SK-N-SH (cell line): ENCODE data around the gene RITA1. TPM values are rescaled to one million over a fixed set of nuclear protein-coding genes. Genes with fewer than 3 reads are reported as not detected.

Source experiments
- CTCF ChIA-PET: fragments of 300-600, 350-600 bp; formaldehyde crosslinking; extraction: SDS; loops from one replicate; lab custom pipeline; 2021; lab: Yijun Ruan, JAX
- POLR2A ChIA-PET: fragments of 350-600 bp; sonication (Branson Sonifier 250); formaldehyde crosslinking; extraction: SDS; loops from one replicate; lab custom pipeline; 2020; ENCODE audit warnings: antibody characterized with exemption, inconsistent platforms; lab: Yijun Ruan, JAX
- DNase-seq: peaks from one replicate; pipeline ENCODE4 v3.0.0; 2012
- H2AFZ ChIP-seq: fragments of 200-600 bp; sonication (generic); 2 replicates; pipeline ENCODE4 v1.8.1; 2016; ENCODE audit warnings: antibody characterized with exemption, mild to moderate bottlenecking, low read depth
- H3F3A ChIP-seq: fragments of 200-600 bp; sonication (generic); replicated peaks from 2 replicates; pipeline ENCODE3; 2016; ENCODE audit warnings: antibody characterized with exemption, mild to moderate bottlenecking; ENCODE audit not compliant: insufficient read depth
- H3K27ac ChIP-seq, 2 experiments: fragments of 200-500 bp in 1 of 2; fragments of 200-600 bp in 1 of 2; sonication (Bioruptor generic) in 1 of 2; sonication (generic), shearing (Covaris generic) in 1 of 2; 2 replicates each; pipeline versions ENCODE4 v1.5.1 to v1.6.1; 2014 to 2016; ENCODE audit warnings: low read depth in 2 of 2, inconsistent platforms in 1 of 2, low read length in 1 of 2, mild to moderate bottlenecking in 1 of 2, mixed read lengths in 1 of 2
- H3K27me3 ChIP-seq: fragments of 200-600 bp; sonication (generic), shearing (Covaris generic); 2 replicates; pipeline ENCODE4 v1.6.1; 2016; ENCODE audit warnings: mixed run types; ENCODE audit not compliant: insufficient read depth
- H3K36me3 ChIP-seq, 2 experiments: fragments of 200-500 bp in 1 of 2; fragments of 200-600 bp in 1 of 2; sonication (Bioruptor generic) in 1 of 2; sonication (generic) in 1 of 2; replicated peaks in 1 of 2; 2 replicates each; pipeline versions ENCODE3 to v1.5.1; 2014 to 2016; ENCODE audit warnings: low read length in 1 of 2, mild to moderate bottlenecking in 1 of 2; ENCODE audit not compliant: insufficient read depth in 2 of 2, control insufficient read depth in 1 of 2
- H3K4me1 ChIP-seq, 2 experiments: fragments of 200-500 bp in 1 of 2; fragments of 200-600 bp in 1 of 2; sonication (Bioruptor generic) in 1 of 2; sonication (generic), shearing (Covaris generic) in 1 of 2; 2 replicates each; pipeline versions ENCODE4 v1.5.1 to v1.6.1; 2014 to 2016; ENCODE audit warnings: low read depth in 1 of 2, low read length in 1 of 2, mixed run types in 1 of 2; ENCODE audit not compliant: insufficient read depth in 2 of 2, control insufficient read depth in 1 of 2
- H3K4me2 ChIP-seq: fragments of 200-600 bp; sonication (generic), shearing (Covaris generic); 2 replicates; pipeline ENCODE4 v1.6.1; 2017; ENCODE audit warnings: mixed run types
- H3K4me3 ChIP-seq, 2 experiments: fragments of 200-500 bp in 1 of 2; fragments of 200-600 bp in 1 of 2; sonication (Bioruptor generic) in 1 of 2; sonication (generic), shearing (Covaris generic) in 1 of 2; 2 replicates each; pipeline versions ENCODE4 v1.5.1 to v1.8.1; 2014 to 2016; ENCODE audit warnings: low read depth in 2 of 2, inconsistent platforms in 1 of 2, low read length in 1 of 2, mild to moderate bottlenecking in 1 of 2, mixed read lengths in 1 of 2, moderate library complexity in 1 of 2
- H3K79me2 ChIP-seq: fragments of 200-600 bp; sonication (generic); 2 replicates; pipeline ENCODE4 v1.8.1; 2017; ENCODE audit warnings: mild to moderate bottlenecking; ENCODE audit not compliant: insufficient read depth
- H3K9ac ChIP-seq: fragments of 200-600 bp; sonication (generic); 2 replicates; pipeline ENCODE4 v1.6.1; 2017; ENCODE audit warnings: mixed run types
- H3K9me2 ChIP-seq: fragments of 200-600 bp; sonication (generic); 2 replicates; pipeline ENCODE4 v1.6.1; 2017; ENCODE audit warnings: mixed run types
- H3K9me3 ChIP-seq: fragments of 200-600 bp; sonication (generic); 2 replicates; pipeline ENCODE4 v1.6.1; 2017; ENCODE audit warnings: mixed run types, mild to moderate bottlenecking, moderate library complexity
- H4K20me1 ChIP-seq: fragments of 200-600 bp; sonication (generic); 2 replicates; pipeline ENCODE4 v1.6.1; 2017; ENCODE audit warnings: mild to moderate bottlenecking, mixed run types; ENCODE audit not compliant: insufficient read depth
- CHD2 ChIP-seq: fragments of 150-350 bp; IDR thresholded peaks from 2 replicates; pipeline ENCODE4 v1.6.1; 2018; ENCODE audit warnings: low read length; ENCODE audit not compliant: partially characterized antibody
- ELF1 ChIP-seq: IDR thresholded peaks from 2 replicates; pipeline ENCODE4 v1.4.0; 2012
- EZH2phosphoT487 ChIP-seq: fragments of 200-600 bp; sonication (generic); IDR thresholded peaks from 2 replicates; pipeline ENCODE4 v1.6.1; 2017; ENCODE audit warnings: low read depth, mixed run types, mild to moderate bottlenecking, antibody characterized with exemption, moderate library complexity, borderline replicate concordance
- FOXM1 ChIP-seq: IDR thresholded peaks from 2 replicates; pipeline ENCODE4 v1.4.0; 2012; ENCODE audit warnings: low read depth, mild to moderate bottlenecking
- GABPA ChIP-seq: IDR thresholded peaks from 2 replicates; pipeline ENCODE4 v1.4.0; 2012; ENCODE audit warnings: low read depth, mild to moderate bottlenecking
- GATA2 ChIP-seq: sonication (generic); formaldehyde crosslinking; IDR thresholded peaks from 2 replicates; pipeline ENCODE4 v1.5.0; 2020; ENCODE audit warnings: mild to moderate bottlenecking, missing genetic modification reagents
- MAX ChIP-seq: IDR thresholded peaks from 2 replicates; pipeline ENCODE4 v1.4.0; 2012; ENCODE audit warnings: low read depth
- NFIC ChIP-seq: IDR thresholded peaks from 2 replicates; pipeline ENCODE4 v1.4.0; 2012; ENCODE audit warnings: borderline replicate concordance
- PBX3 ChIP-seq: IDR thresholded peaks from 2 replicates; pipeline ENCODE4; 2012
- POLR2AphosphoS5 ChIP-seq: IDR thresholded peaks from 2 replicates; pipeline ENCODE4 v1.6.1; 2012; ENCODE audit warnings: low read depth, low read length
- RCOR1 ChIP-seq: fragments of 150-350 bp; IDR thresholded peaks from 2 replicates; pipeline ENCODE4 v1.6.1; 2017; ENCODE audit warnings: antibody characterized with exemption, low read length
- REST ChIP-seq: IDR thresholded peaks from 2 replicates; pipeline ENCODE4 v1.6.1; 2012; ENCODE audit warnings: mild to moderate bottlenecking, low read depth, low read length, moderate library complexity
- SIN3A ChIP-seq: IDR thresholded peaks from 2 replicates; pipeline ENCODE4 v1.6.1; 2012; ENCODE audit warnings: low read depth, mild to moderate bottlenecking, low read length, moderate library complexity, borderline replicate concordance
- SMC3 ChIP-seq: IDR thresholded peaks from 2 replicates; pipeline ENCODE4 v1.6.1; 2012; ENCODE audit warnings: low read depth, low read length, improper control_type of control experiment
- TAF1 ChIP-seq: IDR thresholded peaks from 2 replicates; pipeline ENCODE4 v1.6.1; 2012; ENCODE audit warnings: low read depth, mild to moderate bottlenecking, low read length, moderate library complexity, borderline replicate concordance
- TCF12 ChIP-seq: IDR thresholded peaks from 2 replicates; pipeline ENCODE4 v1.4.0; 2012
- TEAD4 ChIP-seq: IDR thresholded peaks from 2 replicates; pipeline ENCODE4 v1.4.0; 2012; ENCODE audit warnings: mild to moderate bottlenecking, borderline replicate concordance; ENCODE audit not compliant: insufficient read depth
- USF2 ChIP-seq: fragments of 150-350 bp; IDR thresholded peaks from 2 replicates; pipeline ENCODE4 v1.6.1; 2017; ENCODE audit warnings: antibody characterized with exemption, low read length, low read depth, borderline replicate concordance
- YY1 ChIP-seq: IDR thresholded peaks from 2 replicates; pipeline ENCODE4 v1.4.0; 2012; ENCODE audit warnings: low read depth, mild to moderate bottlenecking
- ZBTB33 ChIP-seq: IDR thresholded peaks from 2 replicates; pipeline ENCODE4 v1.4.0; 2012; ENCODE audit warnings: low read depth, borderline replicate concordance
- WGBS: methylation state at CpG from one replicate; pipeline ENCODE4 v1.1.6; 2017; ENCODE audit warnings: low lambda C conversion rate; 5-methylcytosine and 5-hydroxymethylcytosine counted together
- polyA plus RNA-seq, 3 experiments: library from polyadenylated mRNA; depleted of rRNA; stranded (reverse); fragments of >200 nt; gene quantifications; 2 replicates each; pipeline ENCODE4 v1.2.3, GENCODE V29; 2012

The RITA1 gene
- polyA plus RNA-seq, 1 of the 3 experiments (the other 2 are of a cell fraction), result 21.1 TPM

- no peak overlapping the region for H3K9ac ChIP-seq
- CTCF ChIA-PET, result interaction anchor here (0.8 to 7.6 kb wide), 6 partner anchors 19 to 106 kb away, joined by 3 to 49 read pairs (median 20); partner anchors contain the start of genes DTX1 and RASAL1
- no peak for DNase-seq
- H4K20me1 ChIP-seq, result no peaks in the 10 kb centered on the region
- no peak for TF ChIP-seq FOXM1
- no peak for TF ChIP-seq GATA2 (CRISPR knock-in tag)
- TF ChIP-seq RCOR1, result no peak
- TF ChIP-seq ELF1, result no peak
- no peak for TF ChIP-seq GABPA
- TF ChIP-seq PBX3, result no peak
- TF ChIP-seq TAF1, result no peak
- TF ChIP-seq NFIC, result no peak
- TF ChIP-seq TEAD4, result no peak
- no peak for TF ChIP-seq SMC3
- no peak for TF ChIP-seq REST
- TF ChIP-seq POLR2AphosphoS5, result no peak
- TF ChIP-seq TCF12, result no peak
- no peak for TF ChIP-seq YY1
- TF ChIP-seq MAX, result no peak
- no peak for TF ChIP-seq CHD2
- TF ChIP-seq ZBTB33, result no peak
- no peak for TF ChIP-seq EZH2phosphoT487
- TF ChIP-seq SIN3A, result no peak
- TF ChIP-seq USF2, result no peak
- TF ChIP-seq, all 33 proteins: peak for 0
- no peaks in the 10 kb centered on the region for H3K9me2 ChIP-seq
- no peaks in the 10 kb centered on the region for H3K79me2 ChIP-seq
- no peak overlapping the region for H3K4me3 ChIP-seq
- peaks cover 24% of the 10 kb centered on the region for H3K27me3 ChIP-seq
- peaks cover 13% of the 10 kb centered on the region for H3F3A ChIP-seq
- no peak overlapping the region for H3K4me2 ChIP-seq
- 79% methylated on average over 9 of the region's 12 CpGs for WGBS
- H3K36me3 ChIP-seq, result peaks cover 5 to 24% of the 10 kb centered on the region in 2 experiments
- H2AFZ ChIP-seq, result no peak overlapping the region
- POLR2A ChIA-PET, result no interaction called here
- no peak overlapping the region for H3K27ac ChIP-seq
- H3K4me1 ChIP-seq, result peaks cover 0 to 5% of the 10 kb centered on the region in 2 experiments; a peak in 1 of 4 replicates
- no peaks in the 10 kb centered on the region for H3K9me3 ChIP-seq
These were observed 30.5 kb upstream of the RITA1 start for GRCh38 chr12:113155060-113155459.
